Keratinocyte (primary cell): Measurements from ENCODE around the gene HEPHL1. TPM values are rescaled to one million over a fixed set of nuclear protein-coding genes. Genes with fewer than 3 reads are reported as not detected.

Source experiments
- DNase-seq: peaks from one replicate; pipeline ENCODE4 v3.0.0-alpha.2; 2011; ENCODE audit warnings: low read depth, missing footprints, low spot score
- FAIRE-seq: peaks from 2 replicates; lab custom pipeline; 2011; peaks lifted over from hg19 to GRCh38; lab: Jason Lieb, UNC
- H2AFZ ChIP-seq: 2 replicates; pipeline ENCODE4 v1.6.0; 2012; ENCODE audit warnings: low read length, control low read depth, inconsistent platforms; ENCODE audit not compliant: control insufficient read depth
- H3K27ac ChIP-seq: 2 replicates; pipeline ENCODE4 v1.5.1; 2011; ENCODE audit warnings: low read length; ENCODE audit not compliant: control insufficient read depth, insufficient read depth
- H3K27me3 ChIP-seq: 3 replicates; pipeline ENCODE4 v1.6.0; 2011; ENCODE audit warnings: low read length; ENCODE audit not compliant: control insufficient read depth, insufficient read depth; ENCODE audit errors: extremely low read depth
- H3K36me3 ChIP-seq, 2 experiments: 2 replicates in 1 of 2; 3 replicates in 1 of 2; pipeline ENCODE4 v1.5.1; 2011; ENCODE audit warnings: low read length in 2 of 2, mild to moderate bottlenecking in 1 of 2; ENCODE audit not compliant: control insufficient read depth in 2 of 2, insufficient read depth in 2 of 2; ENCODE audit errors: extremely low read depth in 1 of 2
- H3K4me1 ChIP-seq: 3 replicates; pipeline ENCODE4 v1.5.1; 2011; ENCODE audit warnings: low read length; ENCODE audit not compliant: control insufficient read depth, insufficient read depth; ENCODE audit errors: extremely low read depth
- H3K4me2 ChIP-seq: 3 replicates; pipeline ENCODE4 v1.6.0; 2011; ENCODE audit warnings: low read depth, low read length; ENCODE audit not compliant: control insufficient read depth, insufficient read depth; ENCODE audit errors: extremely low read depth
- H3K4me3 ChIP-seq, 3 experiments: fragments of 200-600 bp in 1 of 3; sonication (generic) in 1 of 3; 2 replicates in 2 of 3; 3 replicates in 1 of 3; pipeline ENCODE4 v1.5.1; 2011 to 2016; ENCODE audit warnings: low read length in 3 of 3, mild to moderate bottlenecking in 3 of 3, control low read depth in 2 of 3, inconsistent platforms in 1 of 3, low read depth in 1 of 3, mixed read lengths in 1 of 3, mixed run types in 1 of 3, moderate library complexity in 1 of 3; ENCODE audit not compliant: control insufficient read depth in 2 of 3, insufficient read depth in 2 of 3; ENCODE audit errors: extremely low read depth in 1 of 3
- H3K79me2 ChIP-seq: 2 replicates; pipeline ENCODE4 v1.6.0; 2012; ENCODE audit warnings: low read length; ENCODE audit not compliant: control insufficient read depth, insufficient read depth
- H3K9ac ChIP-seq: 3 replicates; pipeline ENCODE4 v1.6.0; 2011; ENCODE audit warnings: low read length; ENCODE audit not compliant: control insufficient read depth, insufficient read depth; ENCODE audit errors: extremely low read depth
- H3K9me1 ChIP-seq: 3 replicates; pipeline ENCODE4 v1.6.0; 2011; ENCODE audit warnings: low read length; ENCODE audit not compliant: control insufficient read depth, insufficient read depth; ENCODE audit errors: extremely low read depth
- H3K9me3 ChIP-seq: 2 replicates; pipeline ENCODE4 v1.5.1; 2012; ENCODE audit warnings: low read depth, low read length; ENCODE audit not compliant: control insufficient read depth
- H4K20me1 ChIP-seq: 3 replicates; pipeline ENCODE4 v1.6.0; 2011; ENCODE audit warnings: low read length; ENCODE audit not compliant: control insufficient read depth, insufficient read depth; ENCODE audit errors: extremely low read depth
- EZH2 ChIP-seq: IDR thresholded peaks from one replicate; pipeline ENCODE4 v1.6.1; 2012; ENCODE audit warnings: inconsistent platforms, mild to moderate bottlenecking, low read length, moderate library complexity
- dilution Hi-C: fragments of 300-500 bp; cut with MboI; formaldehyde crosslinking; loops from one replicate; pipeline ENCODE4 v1.7.0; 2020; ENCODE audit warnings: low sequenced_read_pairs; ENCODE audit not compliant: extremely low pct_ligation_motif_present
- polyA plus RNA-seq, 5 experiments: library from polyadenylated mRNA; depleted of rRNA in 3 of 5; stranded (reverse) in 3 of 5; stranded (forward) in 1 of 5; unstranded in 1 of 5; fragments of >200 nt; gene quantifications; 1 replicate in 1 of 5; 2 replicates in 3 of 5; 3 replicates in 1 of 5; pipeline versions ENCODE4 v1.2.1 to v1.2.3, GENCODE V29; 2011 to 2012; ENCODE audit warnings: missing spikeins in 2 of 5, low read depth in 1 of 5, low replicate concordance in 1 of 5
- TF ChIP-seq, protein P1 (sequence below), 3 experiments: IDR thresholded peaks in 1 of 3; conservative IDR thresholded peaks in 1 of 3; optimal IDR thresholded peaks in 1 of 3; 2 replicates in 2 of 3; 3 replicates in 1 of 3; pipeline versions ENCODE3 to v1.5.1; 2011; ENCODE audit warnings: low read length in 3 of 3, mild to moderate bottlenecking in 3 of 3, moderate library complexity in 2 of 3, control low read depth in 1 of 3, inconsistent platforms in 1 of 3; ENCODE audit not compliant: insufficient read depth in 2 of 3; ENCODE audit errors: extremely low read depth in 1 of 3

HEPHL1 gene
- polyA plus RNA-seq, 1 donor (not counting 4 experiments of a cell fraction or from before 2014, with no cell fraction given) = 138 TPM

DNA sequence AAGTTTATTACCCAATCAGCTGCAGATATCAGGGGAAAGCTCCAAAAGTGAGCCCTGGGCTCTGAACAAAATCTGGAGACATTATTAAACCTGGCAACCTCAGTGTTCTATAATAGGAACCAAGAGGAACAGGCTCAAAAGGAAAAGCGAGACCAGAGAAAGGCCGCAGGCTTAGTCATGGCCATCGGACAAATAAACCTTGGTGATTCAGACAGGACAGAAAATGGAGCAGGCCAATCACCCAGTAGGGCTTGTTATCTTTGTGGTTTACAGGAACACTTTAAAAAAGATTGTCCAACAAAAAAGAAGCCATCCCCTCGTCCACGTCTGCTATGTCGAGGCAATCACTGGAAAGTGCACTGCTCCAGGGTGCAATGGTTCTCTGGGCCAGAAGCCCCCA is 99.8 kb downstream of the HEPHL1 start:
- Histone ChIP-seq H3K36me3 (peaks cover 0 to 2% of the 10 kb centered on the region in 2 experiments), H3K4me3 (no peak overlapping the region), H3K9ac (no peak overlapping the region), H3K4me1 (peaks cover 8% of the 10 kb centered on the region), H3K9me3 (no peaks in the 10 kb centered on the region), H3K79me2 (no peaks in the 10 kb centered on the region), H3K9me1 (no peaks in the 10 kb centered on the region), H4K20me1 (no peaks in the 10 kb centered on the region), H3K27ac (no peak overlapping the region), H3K27me3 (no peaks in the 10 kb centered on the region), H2AFZ (no peak overlapping the region), H3K4me2 (no peak overlapping the region)
- FAIRE-seq (no peak), DNase-seq (no peak)
- no peak for TF ChIP-seq EZH2
- TF ChIP-seq, protein P1, sequence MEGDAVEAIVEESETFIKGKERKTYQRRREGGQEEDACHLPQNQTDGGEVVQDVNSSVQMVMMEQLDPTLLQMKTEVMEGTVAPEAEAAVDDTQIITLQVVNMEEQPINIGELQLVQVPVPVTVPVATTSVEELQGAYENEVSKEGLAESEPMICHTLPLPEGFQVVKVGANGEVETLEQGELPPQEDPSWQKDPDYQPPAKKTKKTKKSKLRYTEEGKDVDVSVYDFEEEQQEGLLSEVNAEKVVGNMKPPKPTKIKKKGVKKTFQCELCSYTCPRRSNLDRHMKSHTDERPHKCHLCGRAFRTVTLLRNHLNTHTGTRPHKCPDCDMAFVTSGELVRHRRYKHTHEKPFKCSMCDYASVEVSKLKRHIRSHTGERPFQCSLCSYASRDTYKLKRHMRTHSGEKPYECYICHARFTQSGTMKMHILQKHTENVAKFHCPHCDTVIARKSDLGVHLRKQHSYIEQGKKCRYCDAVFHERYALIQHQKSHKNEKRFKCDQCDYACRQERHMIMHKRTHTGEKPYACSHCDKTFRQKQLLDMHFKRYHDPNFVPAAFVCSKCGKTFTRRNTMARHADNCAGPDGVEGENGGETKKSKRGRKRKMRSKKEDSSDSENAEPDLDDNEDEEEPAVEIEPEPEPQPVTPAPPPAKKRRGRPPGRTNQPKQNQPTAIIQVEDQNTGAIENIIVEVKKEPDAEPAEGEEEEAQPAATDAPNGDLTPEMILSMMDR (optimal IDR thresholded peaks at IDR 0.05 in 1 of 3, IDR thresholded peaks at IDR 0.05 in 1 of 3, conservative IDR thresholded peaks at IDR 0.05 in 1 of 3; ENCODE audit: extremely low read depth in 1 of 3, insufficient read depth in 2 of 3, low read length in 3 of 3) = no peak
- dilution Hi-C loops = no loop called here

DNA sequence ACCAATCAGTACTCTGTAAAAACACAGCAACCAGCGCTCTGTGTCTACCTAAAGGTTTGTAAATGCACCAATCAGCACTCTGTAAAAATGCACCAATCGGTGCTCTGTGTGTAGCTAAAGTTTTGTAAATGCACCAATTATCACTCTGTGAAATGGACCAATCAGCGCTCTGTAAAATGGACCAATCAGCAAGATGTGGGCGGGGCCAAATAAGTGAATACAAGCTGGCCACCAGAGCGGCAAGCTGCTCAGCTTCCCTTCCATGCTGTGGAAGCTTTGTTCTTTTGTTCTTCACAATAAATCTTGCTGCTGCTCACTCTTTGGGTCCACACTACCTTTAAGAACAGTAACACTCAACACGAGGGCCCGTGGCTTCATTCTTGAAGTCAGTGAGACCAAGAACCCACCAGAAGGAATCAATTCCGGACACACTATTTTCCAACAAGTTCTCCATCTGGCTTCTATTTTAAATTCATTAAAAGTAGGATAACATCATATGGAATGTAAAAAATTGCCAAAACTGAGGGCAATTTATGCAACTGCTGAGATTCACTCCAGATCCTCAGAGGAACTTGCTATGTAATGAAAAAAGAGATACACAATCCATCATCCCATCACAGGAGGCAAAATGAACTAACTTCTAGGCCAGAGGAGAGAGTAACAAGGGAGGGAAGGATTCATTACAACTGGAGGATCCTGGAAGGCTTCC is 104.4 kb downstream of the HEPHL1 start:
- Histone ChIP-seq H3K4me2 (no peak overlapping the region), H3K36me3 (no peaks in the 10 kb centered on the region), H3K27ac (no peak overlapping the region), H3K4me1 (peaks cover 22% of the 10 kb centered on the region), H3K9ac (no peak overlapping the region), H2AFZ (no peak overlapping the region), H3K9me1 (no peaks in the 10 kb centered on the region), H3K9me3 (no peaks in the 10 kb centered on the region), H4K20me1 (no peaks in the 10 kb centered on the region), H3K27me3 (no peaks in the 10 kb centered on the region), H3K4me3 (no peak overlapping the region), H3K79me2 (peaks cover 26% of the 10 kb centered on the region)
- DNase-seq (no peak), FAIRE-seq (no peak)
- TF ChIP-seq, protein P1 (optimal IDR thresholded peaks at IDR 0.05 in 1 of 3, IDR thresholded peaks at IDR 0.05 in 1 of 3, conservative IDR thresholded peaks at IDR 0.05 in 1 of 3; ENCODE audit: extremely low read depth in 1 of 3, insufficient read depth in 2 of 3, low read length in 3 of 3) = no peak
- TF ChIP-seq EZH2 = no peak
- dilution Hi-C loops = no loop called here
